Measurements from ENCODE around the gene ZDHHC21. TPM values are rescaled to one million over a fixed set of nuclear protein-coding genes. Genes with fewer than 3 reads are reported as not detected.

Gene ZDHHC21
- total and polyA plus RNA-seq, 2 experiments from 2014 or later = 4.0 to 13.5 TPM

DNA sequence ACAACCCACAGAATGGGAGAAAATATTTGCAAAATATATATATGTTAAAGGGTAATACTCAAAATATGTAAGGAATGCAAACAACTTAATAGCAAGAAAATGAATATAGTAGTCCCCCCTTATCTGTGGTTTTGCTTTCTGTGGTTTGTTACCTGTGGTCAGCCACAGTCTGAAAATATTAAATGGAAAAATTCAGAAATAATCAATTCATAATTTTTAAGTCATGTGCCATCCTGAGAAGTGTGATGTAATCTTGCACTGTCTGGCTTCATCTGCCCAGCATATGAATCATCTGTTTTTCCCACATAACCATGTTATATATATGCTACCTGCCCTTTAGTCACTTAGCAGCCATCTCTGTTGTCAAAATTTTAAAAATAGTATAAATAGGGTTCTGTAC is 17.6 kb upstream of the ZDHHC21 start:
- Mint-ChIP-seq H3K4me1 (no peaks in the 10 kb centered on the region), H3K9me3 (no peaks in the 10 kb centered on the region; the same call in 2 of the 3 replicates), H3K27ac (no peak overlapping the region), H3K27me3 (ENCODE audit: insufficient read depth, low read depth, poor library complexity) (peaks cover 1% of the 10 kb centered on the region), H3K4me3 (no peak overlapping the region), H3K36me3 (ENCODE audit: low read depth) (peaks cover 2% of the 10 kb centered on the region; the same call in 1 of the 3 replicates)
- DNase-seq (ENCODE audit: low spot score) = no peak
- Histone ChIP-seq H3K4me1 (ENCODE audit: insufficient read depth) (no peaks in the 10 kb centered on the region), H3K36me3 (ENCODE audit: insufficient read depth) (no peaks in the 10 kb centered on the region), H3K27me3 (ENCODE audit: insufficient read depth) (no peaks in the 10 kb centered on the region), H3K27ac (ENCODE audit: low read depth) (no peak overlapping the region), H3K9me2 (ENCODE audit: insufficient read depth) (no peaks in the 10 kb centered on the region), H2AFZ (no peak overlapping the region), H3K4me3 (no peak overlapping the region), H3F3A (replicated peaks; ENCODE audit: low read depth) (no peaks in the 10 kb centered on the region), H3K79me2 (replicated peaks; ENCODE audit: insufficient read depth) (no peaks in the 10 kb centered on the region), H4K20me1 (replicated peaks; ENCODE audit: insufficient read depth) (no peaks in the 10 kb centered on the region), H3K4me2 (no peak overlapping the region)
- TF ChIP-seq, protein P1, sequence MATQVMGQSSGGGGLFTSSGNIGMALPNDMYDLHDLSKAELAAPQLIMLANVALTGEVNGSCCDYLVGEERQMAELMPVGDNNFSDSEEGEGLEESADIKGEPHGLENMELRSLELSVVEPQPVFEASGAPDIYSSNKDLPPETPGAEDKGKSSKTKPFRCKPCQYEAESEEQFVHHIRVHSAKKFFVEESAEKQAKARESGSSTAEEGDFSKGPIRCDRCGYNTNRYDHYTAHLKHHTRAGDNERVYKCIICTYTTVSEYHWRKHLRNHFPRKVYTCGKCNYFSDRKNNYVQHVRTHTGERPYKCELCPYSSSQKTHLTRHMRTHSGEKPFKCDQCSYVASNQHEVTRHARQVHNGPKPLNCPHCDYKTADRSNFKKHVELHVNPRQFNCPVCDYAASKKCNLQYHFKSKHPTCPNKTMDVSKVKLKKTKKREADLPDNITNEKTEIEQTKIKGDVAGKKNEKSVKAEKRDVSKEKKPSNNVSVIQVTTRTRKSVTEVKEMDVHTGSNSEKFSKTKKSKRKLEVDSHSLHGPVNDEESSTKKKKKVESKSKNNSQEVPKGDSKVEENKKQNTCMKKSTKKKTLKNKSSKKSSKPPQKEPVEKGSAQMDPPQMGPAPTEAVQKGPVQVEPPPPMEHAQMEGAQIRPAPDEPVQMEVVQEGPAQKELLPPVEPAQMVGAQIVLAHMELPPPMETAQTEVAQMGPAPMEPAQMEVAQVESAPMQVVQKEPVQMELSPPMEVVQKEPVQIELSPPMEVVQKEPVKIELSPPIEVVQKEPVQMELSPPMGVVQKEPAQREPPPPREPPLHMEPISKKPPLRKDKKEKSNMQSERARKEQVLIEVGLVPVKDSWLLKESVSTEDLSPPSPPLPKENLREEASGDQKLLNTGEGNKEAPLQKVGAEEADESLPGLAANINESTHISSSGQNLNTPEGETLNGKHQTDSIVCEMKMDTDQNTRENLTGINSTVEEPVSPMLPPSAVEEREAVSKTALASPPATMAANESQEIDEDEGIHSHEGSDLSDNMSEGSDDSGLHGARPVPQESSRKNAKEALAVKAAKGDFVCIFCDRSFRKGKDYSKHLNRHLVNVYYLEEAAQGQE (IDR thresholded peaks at IDR 0.05; ENCODE audit: unreplicated experiment) = no peak
- TF ChIP-seq EZH2 (IDR thresholded peaks at IDR 0.05; ENCODE audit: low read depth, unreplicated experiment) = no peak
- TF ChIP-seq, protein P2, sequence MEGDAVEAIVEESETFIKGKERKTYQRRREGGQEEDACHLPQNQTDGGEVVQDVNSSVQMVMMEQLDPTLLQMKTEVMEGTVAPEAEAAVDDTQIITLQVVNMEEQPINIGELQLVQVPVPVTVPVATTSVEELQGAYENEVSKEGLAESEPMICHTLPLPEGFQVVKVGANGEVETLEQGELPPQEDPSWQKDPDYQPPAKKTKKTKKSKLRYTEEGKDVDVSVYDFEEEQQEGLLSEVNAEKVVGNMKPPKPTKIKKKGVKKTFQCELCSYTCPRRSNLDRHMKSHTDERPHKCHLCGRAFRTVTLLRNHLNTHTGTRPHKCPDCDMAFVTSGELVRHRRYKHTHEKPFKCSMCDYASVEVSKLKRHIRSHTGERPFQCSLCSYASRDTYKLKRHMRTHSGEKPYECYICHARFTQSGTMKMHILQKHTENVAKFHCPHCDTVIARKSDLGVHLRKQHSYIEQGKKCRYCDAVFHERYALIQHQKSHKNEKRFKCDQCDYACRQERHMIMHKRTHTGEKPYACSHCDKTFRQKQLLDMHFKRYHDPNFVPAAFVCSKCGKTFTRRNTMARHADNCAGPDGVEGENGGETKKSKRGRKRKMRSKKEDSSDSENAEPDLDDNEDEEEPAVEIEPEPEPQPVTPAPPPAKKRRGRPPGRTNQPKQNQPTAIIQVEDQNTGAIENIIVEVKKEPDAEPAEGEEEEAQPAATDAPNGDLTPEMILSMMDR (conservative IDR thresholded peaks at IDR 0.05; ENCODE audit: low read depth in 2 of 2) = no peak
- TF ChIP-seq, protein P3, sequence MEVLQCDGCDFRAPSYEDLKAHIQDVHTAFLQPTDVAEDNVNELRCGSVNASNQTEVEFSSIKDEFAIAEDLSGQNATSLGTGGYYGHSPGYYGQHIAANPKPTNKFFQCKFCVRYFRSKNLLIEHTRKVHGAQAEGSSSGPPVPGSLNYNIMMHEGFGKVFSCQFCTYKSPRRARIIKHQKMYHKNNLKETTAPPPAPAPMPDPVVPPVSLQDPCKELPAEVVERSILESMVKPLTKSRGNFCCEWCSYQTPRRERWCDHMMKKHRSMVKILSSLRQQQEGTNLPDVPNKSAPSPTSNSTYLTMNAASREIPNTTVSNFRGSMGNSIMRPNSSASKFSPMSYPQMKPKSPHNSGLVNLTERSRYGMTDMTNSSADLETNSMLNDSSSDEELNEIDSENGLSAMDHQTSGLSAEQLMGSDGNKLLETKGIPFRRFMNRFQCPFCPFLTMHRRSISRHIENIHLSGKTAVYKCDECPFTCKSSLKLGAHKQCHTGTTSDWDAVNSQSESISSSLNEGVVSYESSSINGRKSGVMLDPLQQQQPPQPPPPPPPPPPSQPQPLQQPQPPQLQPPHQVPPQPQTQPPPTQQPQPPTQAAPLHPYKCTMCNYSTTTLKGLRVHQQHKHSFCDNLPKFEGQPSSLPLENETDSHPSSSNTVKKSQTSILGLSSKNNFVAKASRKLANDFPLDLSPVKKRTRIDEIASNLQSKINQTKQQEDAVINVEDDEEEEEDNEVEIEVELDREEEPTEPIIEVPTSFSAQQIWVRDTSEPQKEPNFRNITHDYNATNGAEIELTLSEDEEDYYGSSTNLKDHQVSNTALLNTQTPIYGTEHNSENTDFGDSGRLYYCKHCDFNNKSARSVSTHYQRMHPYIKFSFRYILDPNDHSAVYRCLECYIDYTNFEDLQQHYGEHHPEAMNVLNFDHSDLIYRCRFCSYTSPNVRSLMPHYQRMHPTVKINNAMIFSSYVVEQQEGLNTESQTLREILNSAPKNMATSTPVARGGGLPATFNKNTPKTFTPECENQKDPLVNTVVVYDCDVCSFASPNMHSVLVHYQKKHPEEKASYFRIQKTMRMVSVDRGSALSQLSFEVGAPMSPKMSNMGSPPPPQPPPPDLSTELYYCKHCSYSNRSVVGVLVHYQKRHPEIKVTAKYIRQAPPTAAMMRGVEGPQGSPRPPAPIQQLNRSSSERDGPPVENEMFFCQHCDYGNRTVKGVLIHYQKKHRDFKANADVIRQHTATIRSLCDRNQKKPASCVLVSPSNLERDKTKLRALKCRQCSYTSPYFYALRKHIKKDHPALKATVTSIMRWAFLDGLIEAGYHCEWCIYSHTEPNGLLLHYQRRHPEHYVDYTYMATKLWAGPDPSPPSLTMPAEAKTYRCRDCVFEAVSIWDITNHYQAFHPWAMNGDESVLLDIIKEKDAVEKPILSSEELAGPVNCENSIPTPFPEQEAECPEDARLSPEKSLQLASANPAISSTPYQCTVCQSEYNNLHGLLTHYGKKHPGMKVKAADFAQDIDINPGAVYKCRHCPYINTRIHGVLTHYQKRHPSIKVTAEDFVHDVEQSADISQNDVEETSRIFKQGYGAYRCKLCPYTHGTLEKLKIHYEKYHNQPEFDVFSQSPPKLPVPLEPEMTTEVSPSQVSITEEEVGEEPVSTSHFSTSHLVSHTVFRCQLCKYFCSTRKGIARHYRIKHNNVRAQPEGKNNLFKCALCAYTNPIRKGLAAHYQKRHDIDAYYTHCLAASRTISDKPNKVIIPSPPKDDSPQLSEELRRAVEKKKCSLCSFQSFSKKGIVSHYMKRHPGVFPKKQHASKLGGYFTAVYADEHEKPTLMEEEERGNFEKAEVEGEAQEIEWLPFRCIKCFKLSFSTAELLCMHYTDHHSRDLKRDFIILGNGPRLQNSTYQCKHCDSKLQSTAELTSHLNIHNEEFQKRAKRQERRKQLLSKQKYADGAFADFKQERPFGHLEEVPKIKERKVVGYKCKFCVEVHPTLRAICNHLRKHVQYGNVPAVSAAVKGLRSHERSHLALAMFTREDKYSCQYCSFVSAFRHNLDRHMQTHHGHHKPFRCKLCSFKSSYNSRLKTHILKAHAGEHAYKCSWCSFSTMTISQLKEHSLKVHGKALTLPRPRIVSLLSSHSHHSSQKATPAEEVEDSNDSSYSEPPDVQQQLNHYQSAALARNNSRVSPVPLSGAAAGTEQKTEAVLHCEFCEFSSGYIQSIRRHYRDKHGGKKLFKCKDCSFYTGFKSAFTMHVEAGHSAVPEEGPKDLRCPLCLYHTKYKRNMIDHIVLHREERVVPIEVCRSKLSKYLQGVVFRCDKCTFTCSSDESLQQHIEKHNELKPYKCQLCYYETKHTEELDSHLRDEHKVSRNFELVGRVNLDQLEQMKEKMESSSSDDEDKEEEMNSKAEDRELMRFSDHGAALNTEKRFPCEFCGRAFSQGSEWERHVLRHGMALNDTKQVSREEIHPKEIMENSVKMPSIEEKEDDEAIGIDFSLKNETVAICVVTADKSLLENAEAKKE (CRISPR knock-in tag; IDR thresholded peaks at IDR 0.05) = no peak
- no peak for TF ChIP-seq NANOG (IDR thresholded peaks at IDR 0.05; ENCODE audit: borderline replicate concordance)
- no peak for TF ChIP-seq EZH2phosphoT487 (IDR thresholded peaks at IDR 0.05; ENCODE audit: unreplicated experiment)
- TF ChIP-seq JUNB (IDR thresholded peaks at IDR 0.05; ENCODE audit: unreplicated experiment) = no peak
- no peak for TF ChIP-seq STAT1 (IDR thresholded peaks at IDR 0.05; ENCODE audit: unreplicated experiment)
- TF ChIP-seq, protein P4, sequence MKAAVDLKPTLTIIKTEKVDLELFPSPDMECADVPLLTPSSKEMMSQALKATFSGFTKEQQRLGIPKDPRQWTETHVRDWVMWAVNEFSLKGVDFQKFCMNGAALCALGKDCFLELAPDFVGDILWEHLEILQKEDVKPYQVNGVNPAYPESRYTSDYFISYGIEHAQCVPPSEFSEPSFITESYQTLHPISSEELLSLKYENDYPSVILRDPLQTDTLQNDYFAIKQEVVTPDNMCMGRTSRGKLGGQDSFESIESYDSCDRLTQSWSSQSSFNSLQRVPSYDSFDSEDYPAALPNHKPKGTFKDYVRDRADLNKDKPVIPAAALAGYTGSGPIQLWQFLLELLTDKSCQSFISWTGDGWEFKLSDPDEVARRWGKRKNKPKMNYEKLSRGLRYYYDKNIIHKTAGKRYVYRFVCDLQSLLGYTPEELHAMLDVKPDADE (IDR thresholded peaks at IDR 0.05) = no peak
- no peak for TF ChIP-seq POLR2AphosphoS5 (IDR thresholded peaks at IDR 0.05; ENCODE audit: low read depth)
- no peak for ATAC-seq
